HEK293 (cell line): ENCODE data around the gene PATE1.

Experiments
- CTCF ChIA-PET: fragments of 350-600 bp; formaldehyde crosslinking; extraction: SDS; loops from one replicate; lab custom pipeline; 2021; ENCODE audit warnings: antibody characterized with exemption; lab: Yijun Ruan, JAX
- POLR2A ChIA-PET: fragments of 300-600 bp; formaldehyde crosslinking; extraction: SDS; loops from one replicate; lab custom pipeline; 2020; ENCODE audit warnings: antibody characterized with exemption, inconsistent platforms; lab: Yijun Ruan, JAX
- H3K27ac ChIP-seq: fragments of 200-500 bp; sonication (Bioruptor generic); 2 replicates; pipeline ENCODE4 v1.5.1; 2014; ENCODE audit warnings: low read depth, low read length, control low read depth, inconsistent platforms; ENCODE audit errors: extremely low read depth
- H3K36me3 ChIP-seq, 2 experiments: fragments of 200-500 bp in 1 of 2; sonication (Bioruptor generic) in 1 of 2; 1 replicate in 1 of 2; 2 replicates in 1 of 2; pipeline ENCODE4 v1.5.1; 2014 to 2017; ENCODE audit warnings: inconsistent platforms in 2 of 2, low read length in 2 of 2; ENCODE audit not compliant: control insufficient read depth in 2 of 2, insufficient read depth in 1 of 2
- H3K4me1 ChIP-seq: fragments of 200-500 bp; sonication (Bioruptor generic); 2 replicates; pipeline ENCODE4 v1.5.1; 2014; ENCODE audit warnings: mild to moderate bottlenecking, low read length, inconsistent platforms; ENCODE audit not compliant: control insufficient read depth, insufficient read depth
- H3K4me3 ChIP-seq: 2 replicates; pipeline ENCODE4 v1.5.1; 2011; ENCODE audit warnings: low read depth, mild to moderate bottlenecking, control low read depth, low read length, moderate library complexity
- H3K9me3 ChIP-seq: fragments of 200-500 bp; sonication (Bioruptor generic); 2 replicates; pipeline ENCODE4 v1.5.1; 2014; ENCODE audit warnings: low read depth, low read length, inconsistent platforms; ENCODE audit not compliant: control insufficient read depth, insufficient read depth
- BCL11B ChIP-seq: fragments of 450-650 bp; formaldehyde crosslinking; IDR thresholded peaks from 2 replicates; pipeline ENCODE4 v1.5.1; 2016; ENCODE audit warnings: low read depth, missing biosample characterization, missing genetic modification characterization
- IKZF3 ChIP-seq: fragments of 450-650 bp; IDR thresholded peaks from 2 replicates; pipeline ENCODE4 v1.5.0; 2018; ENCODE audit warnings: missing biosample characterization, mild to moderate bottlenecking, missing genetic modification characterization, moderate library complexity
- KLF1 ChIP-seq: fragments of 450-650 bp; formaldehyde crosslinking; IDR thresholded peaks from 2 replicates; pipeline ENCODE4 v1.5.1; 2016; ENCODE audit warnings: missing biosample characterization, missing genetic modification characterization
- KLF7 ChIP-seq: fragments of 450-650 bp; formaldehyde crosslinking; IDR thresholded peaks from 2 replicates; pipeline ENCODE4 v1.5.1; 2016; ENCODE audit warnings: missing biosample characterization, missing genetic modification characterization, borderline replicate concordance
- RBAK ChIP-seq: fragments of 450-650 bp; formaldehyde crosslinking; IDR thresholded peaks from 2 replicates; pipeline ENCODE4 v1.5.1; 2016; ENCODE audit warnings: missing biosample characterization, missing genetic modification characterization
- SETDB1 ChIP-seq: IDR thresholded peaks from one replicate; pipeline ENCODE4 v1.6.1; 2017; ENCODE audit warnings: mild to moderate bottlenecking, low read length, moderate library complexity, mixed read lengths; ENCODE audit not compliant: insufficient read length
- ZBTB6 ChIP-seq: fragments of 450-650 bp; formaldehyde crosslinking; IDR thresholded peaks from 2 replicates; pipeline ENCODE4 v1.5.1; 2017; ENCODE audit warnings: missing biosample characterization, missing genetic modification characterization
- ZNF16 ChIP-seq: fragments of 450-650 bp; formaldehyde crosslinking; IDR thresholded peaks from 2 replicates; pipeline ENCODE4 v1.5.1; 2016; ENCODE audit warnings: low read depth, missing biosample characterization, missing genetic modification characterization
- ZNF169 ChIP-seq: fragments of 450-650 bp; formaldehyde crosslinking; IDR thresholded peaks from 2 replicates; pipeline ENCODE4 v1.5.1; 2016; ENCODE audit warnings: missing biosample characterization, missing genetic modification characterization
- ZNF221 ChIP-seq: fragments of 450-650 bp; formaldehyde crosslinking; IDR thresholded peaks from 2 replicates; pipeline ENCODE4 v1.5.1; 2017; ENCODE audit warnings: missing biosample characterization, missing genetic modification characterization, borderline replicate concordance
- ZNF266 ChIP-seq: fragments of 450-650 bp; formaldehyde crosslinking; IDR thresholded peaks from 2 replicates; pipeline ENCODE4 v1.5.1; 2016; ENCODE audit warnings: missing biosample characterization, missing genetic modification characterization, low read depth
- ZNF280D ChIP-seq: fragments of 450-650 bp; formaldehyde crosslinking; IDR thresholded peaks from 2 replicates; pipeline ENCODE4 v1.5.1; 2016; ENCODE audit warnings: missing biosample characterization, missing genetic modification characterization
- ZNF423 ChIP-seq: fragments of 450-650 bp; formaldehyde crosslinking; IDR thresholded peaks from 2 replicates; pipeline ENCODE4 v1.5.1; 2016; ENCODE audit warnings: missing biosample characterization, missing genetic modification characterization
- ZNF433 ChIP-seq: fragments of 450-650 bp; formaldehyde crosslinking; IDR thresholded peaks from 2 replicates; pipeline ENCODE4 v1.5.1; 2016; ENCODE audit warnings: missing biosample characterization, missing genetic modification characterization, low read depth
- ZNF488 ChIP-seq: fragments of 450-650 bp; formaldehyde crosslinking; IDR thresholded peaks from 2 replicates; pipeline ENCODE4 v1.5.1; 2016; ENCODE audit warnings: missing biosample characterization, missing genetic modification characterization
- ZNF518A ChIP-seq: fragments of 450-650 bp; formaldehyde crosslinking; conservative IDR thresholded peaks from 2 replicates; pipeline ENCODE4 v1.5.1; 2016; ENCODE audit warnings: low read depth, missing biosample characterization, missing genetic modification characterization
- ZNF544 ChIP-seq: fragments of 450-650 bp; formaldehyde crosslinking; IDR thresholded peaks from 2 replicates; pipeline ENCODE4 v1.5.0; 2017; ENCODE audit warnings: missing biosample characterization, missing genetic modification characterization
- ZNF571 ChIP-seq: fragments of 450-650 bp; formaldehyde crosslinking; IDR thresholded peaks from 2 replicates; pipeline ENCODE4 v1.5.0; 2017; ENCODE audit warnings: missing biosample characterization, missing genetic modification characterization
- ZNF623 ChIP-seq: fragments of 450-650 bp; formaldehyde crosslinking; IDR thresholded peaks from 2 replicates; pipeline ENCODE4 v1.5.1; 2016; ENCODE audit warnings: missing biosample characterization, missing genetic modification characterization
- ZNF701 ChIP-seq: fragments of 450-650 bp; formaldehyde crosslinking; IDR thresholded peaks from 2 replicates; pipeline ENCODE4 v1.5.1; 2016; ENCODE audit warnings: missing biosample characterization, missing genetic modification characterization
- ZNF768 ChIP-seq: fragments of 450-650 bp; formaldehyde crosslinking; IDR thresholded peaks from 2 replicates; pipeline ENCODE4 v1.5.1; 2018; ENCODE audit warnings: missing biosample characterization, mild to moderate bottlenecking, missing genetic modification characterization
- ZNF776 ChIP-seq: fragments of 450-650 bp; formaldehyde crosslinking; IDR thresholded peaks from 2 replicates; pipeline ENCODE4 v1.5.0; 2017; ENCODE audit warnings: missing biosample characterization, missing genetic modification characterization, borderline replicate concordance
- ZNF777 ChIP-seq: fragments of 450-650 bp; formaldehyde crosslinking; IDR thresholded peaks from 2 replicates; pipeline ENCODE4 v1.5.1; 2017; ENCODE audit warnings: missing biosample characterization, missing genetic modification characterization, borderline replicate concordance
- ZSCAN5A ChIP-seq: fragments of 450-650 bp; formaldehyde crosslinking; IDR thresholded peaks from 2 replicates; pipeline ENCODE4 v1.5.1; 2016; ENCODE audit warnings: missing biosample characterization, missing genetic modification characterization

The PATE1 gene

GRCh38 chr11:125766251-125766650 lies 20.2 kb downstream of the PATE1 start:
- Histone ChIP-seq H3K9me3 (no peaks in the 10 kb centered on the region), H3K4me1 (no peaks in the 10 kb centered on the region), H3K36me3 (no peaks in the 10 kb centered on the region), H3K4me3 (no peak overlapping the region), H3K27ac (no peak overlapping the region)
- ChIA-PET CTCF (no interaction called here), POLR2A (interaction anchor here (0.6 kb wide), 1 partner anchor 249 kb away, joined by 4 read pairs; no protein-coding TSS in a partner anchor)
- TF ChIP-seq IKZF3 (tag by site-specific recombination) (no peak), KLF1 (no peak), ZBTB6 (tag by site-specific recombination) (no peak), KLF7 (tag by site-specific recombination) (no peak), BCL11B (tag by site-specific recombination) (no peak), ZNF169 (tag by site-specific recombination) (no peak), ZNF776 (tag by site-specific recombination) (no peak), ZNF433 (no peak), ZNF16 (tag by site-specific recombination) (no peak), ZNF221 (tag by site-specific recombination) (no peak)

GRCh38 chr11:125768336-125769046 lies 22.4 kb downstream of the PATE1 start:
- Histone ChIP-seq H3K4me3 (no peak overlapping the region), H3K36me3 (no peaks in the 10 kb centered on the region), H3K4me1 (no peaks in the 10 kb centered on the region), H3K9me3 (no peaks in the 10 kb centered on the region), H3K27ac (no peak overlapping the region)
- POLR2A ChIA-PET = no interaction called here
- CTCF ChIA-PET = no interaction called here
- TF ChIP-seq ZSCAN5A (tag by site-specific recombination) (no peak), ZNF544 (tag by site-specific recombination) (no peak), ZNF488 (tag by site-specific recombination) (no peak), ZNF571 (tag by site-specific recombination) (no peak), RBAK (no peak), ZNF768 (tag by site-specific recombination) (no peak), ZNF623 (no peak), ZNF518A (tag by site-specific recombination) (no peak), ZNF423 (tag by site-specific recombination) (no peak), ZNF266 (tag by site-specific recombination) (no peak), ZNF777 (tag by site-specific recombination) (no peak), ZNF701 (no peak), ZNF280D (tag by site-specific recombination) (no peak), SETDB1 (no peak)
